ENCODE results near the gene CYLC2. TPM values are rescaled to one million over a fixed set of nuclear protein-coding genes. Genes with fewer than 3 reads are reported as not detected.
A peak's percentile ranks its signal among the peaks of the same experiment; 100 is the strongest.

Gene CYLC2
- not detected for polyA plus RNA-seq (ENCODE audit: low read depth in 6 of 6)

GRCh38 chr9:102995033-102995432 is at the start of gene CYLC2:
TSS of gene CYLC2 (plus strand) at chr9:102995333. CDS start at chr9:102995381, 48 bp downstream.
- H3K9me3 Mint-ChIP-seq = peaks cover 0 to 3% (median 0%) of the 10 kb centered on the region in 7 donors
- no peaks in the 10 kb centered on the region for H3K4me1 Mint-ChIP-seq
- H3K4me3 Mint-ChIP-seq = no peak within 1 kb of the TSS
- H3K27ac Mint-ChIP-seq = no peak within 1 kb of the TSS
- ATAC-seq (ENCODE audit: low read depth in 2 of 2) (no peak), DNase-seq (no peak)
- H3K27me3 Mint-ChIP-seq = no peaks in the 10 kb centered on the region
- no peaks in the 10 kb centered on the region for H3K36me3 Mint-ChIP-seq

GRCh38 chr9:102950346-102950745 is 44.8 kb upstream of the CYLC2 start:
- Mint-ChIP-seq H3K36me3 (no peaks in the 10 kb centered on the region), H3K4me1 (no peaks in the 10 kb centered on the region), H3K9me3 (peaks cover 0 to 6% (median 0%) of the 10 kb centered on the region in 7 donors), H3K27ac (no peak overlapping the region), H3K27me3 (no peaks in the 10 kb centered on the region), H3K4me3 (no peak overlapping the region)
- DNase-seq = no peak
- no peak for ATAC-seq (ENCODE audit: low read depth in 2 of 2)

- H3K4me3 Mint-ChIP-seq = no peak overlapping the region
- ATAC-seq (ENCODE audit: low read depth in 2 of 2) (no peak), DNase-seq (no peak)
These were observed 28.1 kb upstream of the CYLC2 start for GRCh38 chr9:102966999-102967398.

GRCh38 chr9:102967979-102968378 is 27.2 kb upstream of the CYLC2 start:
- ATAC-seq (ENCODE audit: low read depth in 2 of 2) (no peak), DNase-seq (no peak)
- Mint-ChIP-seq H3K4me1 (no peaks in the 10 kb centered on the region), H3K36me3 (no peaks in the 10 kb centered on the region), H3K4me3 (no peak overlapping the region), H3K9me3 (peaks cover 4 to 31% (median 11%) of the 10 kb centered on the region in 7 donors), H3K27ac (peak overlapping the region in 1 of 6 donors; percentile 24), H3K27me3 (no peaks in the 10 kb centered on the region)

More at GRCh38 chr9:102966999-102967398, 28.1 kb upstream of the CYLC2 start:
- Mint-ChIP-seq H3K27ac (no peak overlapping the region), H3K27me3 (no peaks in the 10 kb centered on the region), H3K4me1 (no peaks in the 10 kb centered on the region), H3K9me3 (peaks cover 4 to 30% (median 13%) of the 10 kb centered on the region in 7 donors), H3K36me3 (no peaks in the 10 kb centered on the region)

- no peaks in the 10 kb centered on the region for H3K27me3 Mint-ChIP-seq
- H3K9me3 Mint-ChIP-seq = peaks cover 4 to 31% (median 11%) of the 10 kb centered on the region in 7 donors
- no peaks in the 10 kb centered on the region for H3K4me1 Mint-ChIP-seq
- ATAC-seq (ENCODE audit: low read depth in 2 of 2) (no peak), DNase-seq (no peak)
- no peaks in the 10 kb centered on the region for H3K36me3 Mint-ChIP-seq
- no peak overlapping the region for H3K27ac Mint-ChIP-seq
- H3K4me3 Mint-ChIP-seq = no peak overlapping the region
These were observed 22.4 kb upstream of the CYLC2 start for GRCh38 chr9:102972780-102973179.

GRCh38 chr9:102974530-102974929 is 20.6 kb upstream of the CYLC2 start:
- no peaks in the 10 kb centered on the region for H3K36me3 Mint-ChIP-seq
- no peaks in the 10 kb centered on the region for H3K4me1 Mint-ChIP-seq
- H3K4me3 Mint-ChIP-seq = no peak overlapping the region
- DNase-seq (no peak), ATAC-seq (ENCODE audit: low read depth in 2 of 2) (no peak)
- H3K9me3 Mint-ChIP-seq = peaks cover 3 to 26% (median 10%) of the 10 kb centered on the region in 7 donors
- no peaks in the 10 kb centered on the region for H3K27me3 Mint-ChIP-seq
- no peak overlapping the region for H3K27ac Mint-ChIP-seq

GRCh38 chr9:102975251-102975650 is 19.9 kb upstream of the CYLC2 start:
- no peaks in the 10 kb centered on the region for H3K36me3 Mint-ChIP-seq
- DNase-seq (no peak), ATAC-seq (ENCODE audit: low read depth in 2 of 2) (no peak)
- no peaks in the 10 kb centered on the region for H3K27me3 Mint-ChIP-seq
- no peak overlapping the region for H3K4me3 Mint-ChIP-seq
- H3K27ac Mint-ChIP-seq = no peak overlapping the region
- no peaks in the 10 kb centered on the region for H3K4me1 Mint-ChIP-seq
- H3K9me3 Mint-ChIP-seq = peaks cover 2 to 19% (median 7%) of the 10 kb centered on the region in 7 donors

- Mint-ChIP-seq H3K4me3 (no peak overlapping the region), H3K27ac (no peak overlapping the region), H3K36me3 (no peaks in the 10 kb centered on the region), H3K9me3 (peaks cover 0 to 3% (median 0%) of the 10 kb centered on the region in 7 donors), H3K27me3 (no peaks in the 10 kb centered on the region), H3K4me1 (no peaks in the 10 kb centered on the region)
- DNase-seq = no peak
- no peak for ATAC-seq (ENCODE audit: low read depth in 2 of 2)
These were observed 9.8 kb upstream of the CYLC2 start for GRCh38 chr9:102985162-102985895.

- H3K4me1 Mint-ChIP-seq = no peaks in the 10 kb centered on the region
- H3K36me3 Mint-ChIP-seq = no peaks in the 10 kb centered on the region
- H3K27ac Mint-ChIP-seq = no peak overlapping the region
- DNase-seq (no peak), ATAC-seq (ENCODE audit: low read depth in 2 of 2) (no peak)
- no peaks in the 10 kb centered on the region for H3K27me3 Mint-ChIP-seq
- H3K9me3 Mint-ChIP-seq = peaks cover 0 to 3% (median 0%) of the 10 kb centered on the region in 7 donors
- H3K4me3 Mint-ChIP-seq = no peak overlapping the region
These were observed 8.7 kb upstream of the CYLC2 start for GRCh38 chr9:102986425-102986824.

- ATAC-seq (ENCODE audit: low read depth in 2 of 2) = no peak
These were observed 8.6 kb downstream of the CYLC2 start for GRCh38 chr9:103003689-103004088.

GRCh38 chr9:103014242-103014641 is 19.1 kb downstream of the CYLC2 start:
- no peaks in the 10 kb centered on the region for H3K4me1 Mint-ChIP-seq
- ATAC-seq (ENCODE audit: low read depth in 2 of 2) (no peak), DNase-seq (no peak)
- H3K4me3 Mint-ChIP-seq = no peak overlapping the region
- peaks cover 0 to 3% (median 0%) of the 10 kb centered on the region in 7 donors for H3K9me3 Mint-ChIP-seq
- H3K27ac Mint-ChIP-seq = no peak overlapping the region
- no peaks in the 10 kb centered on the region for H3K36me3 Mint-ChIP-seq
- no peaks in the 10 kb centered on the region for H3K27me3 Mint-ChIP-seq

More at GRCh38 chr9:103003689-103004088, 8.6 kb downstream of the CYLC2 start:
- H3K9me3 Mint-ChIP-seq = peaks cover 0 to 6% (median 0%) of the 10 kb centered on the region in 7 donors
- H3K27ac Mint-ChIP-seq = no peak overlapping the region
- H3K4me3 Mint-ChIP-seq = no peak overlapping the region
- H3K36me3 Mint-ChIP-seq = no peaks in the 10 kb centered on the region
- no peaks in the 10 kb centered on the region for H3K4me1 Mint-ChIP-seq
- no peaks in the 10 kb centered on the region for H3K27me3 Mint-ChIP-seq
- DNase-seq = no peak

GRCh38 chr9:103025796-103026195 is 30.7 kb downstream of the CYLC2 start:
- Mint-ChIP-seq H3K4me3 (no peak overlapping the region), H3K9me3 (peaks cover 0 to 9% (median 0%) of the 10 kb centered on the region in 7 donors), H3K36me3 (no peaks in the 10 kb centered on the region), H3K27me3 (no peaks in the 10 kb centered on the region), H3K4me1 (no peaks in the 10 kb centered on the region), H3K27ac (no peak overlapping the region)
- DNase-seq (no peak), ATAC-seq (ENCODE audit: low read depth in 2 of 2) (no peak)

- no peaks in the 10 kb centered on the region for H3K4me1 Mint-ChIP-seq
- H3K27me3 Mint-ChIP-seq = no peaks in the 10 kb centered on the region
These were observed 42.7 kb downstream of the CYLC2 start for GRCh38 chr9:103037508-103038477.

More at GRCh38 chr9:103037508-103038477, 42.7 kb downstream of the CYLC2 start:
- ATAC-seq (ENCODE audit: low read depth in 2 of 2) (no peak), DNase-seq (no peak)
- H3K27ac Mint-ChIP-seq = peak overlapping the region in 1 of 6 donors; percentile 69
- H3K4me3 Mint-ChIP-seq = no peak overlapping the region
- no peaks in the 10 kb centered on the region for H3K36me3 Mint-ChIP-seq
- peaks cover 0 to 4% (median 0%) of the 10 kb centered on the region in 7 donors for H3K9me3 Mint-ChIP-seq

All from naive B cell (primary cell).